Neural cell (in vitro differentiated cells): ENCODE measurements around the gene IDUA.

Experiments
- CTCF ChIP-seq: fragments of 450-650 bp; IDR thresholded peaks from 2 replicates; pipeline ENCODE4 v1.5.1; 2014; ENCODE audit warnings: antibody characterized with exemption, mild to moderate bottlenecking, moderate library complexity; ENCODE audit not compliant: poor library complexity, severe bottlenecking
- EZH2 ChIP-seq: fragments of 200-600, 300-800 bp; shearing (Covaris generic), sonication (generic); IDR thresholded peaks from 2 replicates; pipeline ENCODE4 v1.6.1; 2014; ENCODE audit warnings: antibody characterized with exemption, low read length, borderline replicate concordance, mild to moderate bottlenecking; ENCODE audit not compliant: insufficient read depth, poor library complexity, severe bottlenecking
- MXI1 ChIP-seq: fragments of 450-650 bp; conservative IDR thresholded peaks from 2 replicates; pipeline ENCODE4 v1.6.1; 2014; ENCODE audit warnings: antibody characterized with exemption, mild to moderate bottlenecking; ENCODE audit not compliant: poor library complexity, severe bottlenecking
- POLR2AphosphoS5 ChIP-seq: IDR thresholded peaks from 2 replicates; pipeline ENCODE4 v1.6.1; 2012
- REST ChIP-seq: IDR thresholded peaks from 2 replicates; pipeline ENCODE4 v1.6.1; 2012; ENCODE audit warnings: borderline replicate concordance
- SMC3 ChIP-seq: fragments of 450-650 bp; conservative IDR thresholded peaks from 2 replicates; pipeline ENCODE4 v1.6.1; 2014; ENCODE audit warnings: antibody characterized with exemption, mild to moderate bottlenecking, moderate library complexity; ENCODE audit not compliant: poor library complexity

- TF ChIP-seq CTCF = no peak
- TF ChIP-seq REST = no peak
- TF ChIP-seq POLR2AphosphoS5 = no peak
- no peak for TF ChIP-seq SMC3
- TF ChIP-seq MXI1 = no peak
- TF ChIP-seq EZH2 = no peak
Observed at GRCh38 chr4:1038948-1039492, 52.2 kb downstream of the IDUA start.
